Colonic mucosa (tissue), 4 donors: ENCODE results near the gene MN1. TPM values are rescaled to one million over a fixed set of nuclear protein-coding genes. Genes with fewer than 3 reads are reported as not detected.

Experiments used
- DNase-seq: peaks from one replicate; pipeline ENCODE4 v3.0.0-alpha.2; 2020
- H3K27ac ChIP-seq: fragments of 200-600 bp; one replicate; pipeline ENCODE4 v1.8.0; 2021
- H3K27me3 ChIP-seq: fragments of 200-600 bp; one replicate; pipeline ENCODE4 v1.8.0; 2021
- H3K36me3 ChIP-seq: fragments of 200-600 bp; one replicate; pipeline ENCODE4 v1.8.0; 2021
- H3K4me1 ChIP-seq: fragments of 200-600 bp; one replicate; pipeline ENCODE4 v1.8.0; 2021; ENCODE audit warnings: mild to moderate bottlenecking
- H3K4me3 ChIP-seq: fragments of 200-600 bp; one replicate; pipeline ENCODE4 v1.8.0; 2021
- H3K9ac ChIP-seq, 2 donors: one replicate each; pipeline ENCODE4 v1.7.0; 2013; ENCODE audit warnings: control low read depth in 2 of 2, low read depth in 2 of 2, low read length in 2 of 2
- H3K9me3 ChIP-seq: fragments of 200-600 bp; one replicate; pipeline ENCODE4 v1.8.0; 2021
- intact Hi-C: fragments of 100-400 bp; cut with DNase I; formaldehyde crosslinking; loops from one replicate; pipeline ENCODE4 v1.14.1; 2022
- total RNA-seq, 2 donors: library from RNA; stranded (reverse); fragmentation: NEBNext Ultra II Directional in 1 of 2; extraction: Animal tissue kit (Norgen Biotek cat#: 25700) in 1 of 2; gene quantifications; one replicate each; pipeline ENCODE4 v1.2.1, GENCODE V29; 2021
- TF ChIP-seq, protein P1 (sequence below): fragments of 200-600 bp; IDR thresholded peaks from one replicate; pipeline ENCODE4 v1.8.0; 2022; ENCODE audit warnings: antibody characterized with exemption, mild to moderate bottlenecking
- donor health status: healthy.
- donor health status: DM: no; HTN: no; CAD: no.
- donor health status: DM: no; HTN: no; CAD: no.

The MN1 gene
- total RNA-seq, 2 donors from 2014 or later, result 0.67 to 1.5 TPM

DNA sequence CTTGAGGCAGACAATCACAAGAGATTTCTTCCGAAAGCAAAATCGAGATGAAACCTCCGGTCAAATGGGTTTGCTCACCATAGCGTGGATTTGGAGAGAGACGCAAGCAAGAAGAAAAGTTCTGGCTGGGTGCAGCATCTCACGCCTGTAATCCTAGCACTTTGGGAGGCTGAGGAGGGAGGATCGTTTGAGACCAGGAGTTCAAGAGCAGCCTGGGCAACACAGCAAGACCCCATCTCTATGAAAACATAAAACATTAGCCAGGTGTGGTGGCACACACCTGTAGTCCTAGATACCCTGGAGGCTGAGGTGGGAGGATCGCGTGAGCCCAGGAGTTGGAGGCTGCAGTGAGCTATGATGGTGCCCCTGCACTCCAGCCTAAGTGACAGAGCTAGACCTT lies 24.4 kb downstream of the MN1 start:
- intact Hi-C loops, result loop anchor here (10.0 kb wide), 1 partner anchor 62 kb away; no protein-coding TSS in a partner anchor
- Histone ChIP-seq H3K36me3 (no peaks in the 10 kb centered on the region), H3K27ac (no peak overlapping the region), H3K4me1 (no peaks in the 10 kb centered on the region), H3K9ac (no peak overlapping the region), H3K27me3 (no peaks in the 10 kb centered on the region), H3K4me3 (no peak overlapping the region), H3K9me3 (no peaks in the 10 kb centered on the region)
- TF ChIP-seq, protein P1, sequence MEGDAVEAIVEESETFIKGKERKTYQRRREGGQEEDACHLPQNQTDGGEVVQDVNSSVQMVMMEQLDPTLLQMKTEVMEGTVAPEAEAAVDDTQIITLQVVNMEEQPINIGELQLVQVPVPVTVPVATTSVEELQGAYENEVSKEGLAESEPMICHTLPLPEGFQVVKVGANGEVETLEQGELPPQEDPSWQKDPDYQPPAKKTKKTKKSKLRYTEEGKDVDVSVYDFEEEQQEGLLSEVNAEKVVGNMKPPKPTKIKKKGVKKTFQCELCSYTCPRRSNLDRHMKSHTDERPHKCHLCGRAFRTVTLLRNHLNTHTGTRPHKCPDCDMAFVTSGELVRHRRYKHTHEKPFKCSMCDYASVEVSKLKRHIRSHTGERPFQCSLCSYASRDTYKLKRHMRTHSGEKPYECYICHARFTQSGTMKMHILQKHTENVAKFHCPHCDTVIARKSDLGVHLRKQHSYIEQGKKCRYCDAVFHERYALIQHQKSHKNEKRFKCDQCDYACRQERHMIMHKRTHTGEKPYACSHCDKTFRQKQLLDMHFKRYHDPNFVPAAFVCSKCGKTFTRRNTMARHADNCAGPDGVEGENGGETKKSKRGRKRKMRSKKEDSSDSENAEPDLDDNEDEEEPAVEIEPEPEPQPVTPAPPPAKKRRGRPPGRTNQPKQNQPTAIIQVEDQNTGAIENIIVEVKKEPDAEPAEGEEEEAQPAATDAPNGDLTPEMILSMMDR, result no peak
- no peak for DNase-seq

DNA sequence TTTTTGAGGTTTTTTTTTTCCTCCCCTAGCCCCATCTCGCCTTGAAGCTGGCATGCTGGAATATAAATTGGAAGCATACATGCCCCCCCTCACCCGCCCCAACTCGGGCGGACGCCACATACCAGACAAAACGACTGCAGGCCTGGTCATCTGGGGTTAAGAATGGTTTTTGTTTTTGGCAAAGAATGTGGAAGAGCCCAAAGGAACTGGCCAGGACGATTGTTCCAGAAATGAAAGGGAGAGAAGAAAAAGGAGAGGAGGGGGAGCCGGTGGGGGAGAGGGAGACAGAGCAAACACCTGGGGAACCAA lies 25.0 kb downstream of the MN1 start:
- no peak overlapping the region for H3K9ac ChIP-seq
- H3K4me1 ChIP-seq, result no peaks in the 10 kb centered on the region
- no peak overlapping the region for H3K4me3 ChIP-seq
- DNase-seq, result no peak
- TF ChIP-seq, protein P1, result no peak
- H3K36me3 ChIP-seq, result no peaks in the 10 kb centered on the region
- no peaks in the 10 kb centered on the region for H3K27me3 ChIP-seq
- H3K9me3 ChIP-seq, result no peaks in the 10 kb centered on the region
- intact Hi-C loops, result loop anchor here (10.0 kb wide), 1 partner anchor 62 kb away; no protein-coding TSS in a partner anchor
- H3K27ac ChIP-seq, result no peak overlapping the region

DNA sequence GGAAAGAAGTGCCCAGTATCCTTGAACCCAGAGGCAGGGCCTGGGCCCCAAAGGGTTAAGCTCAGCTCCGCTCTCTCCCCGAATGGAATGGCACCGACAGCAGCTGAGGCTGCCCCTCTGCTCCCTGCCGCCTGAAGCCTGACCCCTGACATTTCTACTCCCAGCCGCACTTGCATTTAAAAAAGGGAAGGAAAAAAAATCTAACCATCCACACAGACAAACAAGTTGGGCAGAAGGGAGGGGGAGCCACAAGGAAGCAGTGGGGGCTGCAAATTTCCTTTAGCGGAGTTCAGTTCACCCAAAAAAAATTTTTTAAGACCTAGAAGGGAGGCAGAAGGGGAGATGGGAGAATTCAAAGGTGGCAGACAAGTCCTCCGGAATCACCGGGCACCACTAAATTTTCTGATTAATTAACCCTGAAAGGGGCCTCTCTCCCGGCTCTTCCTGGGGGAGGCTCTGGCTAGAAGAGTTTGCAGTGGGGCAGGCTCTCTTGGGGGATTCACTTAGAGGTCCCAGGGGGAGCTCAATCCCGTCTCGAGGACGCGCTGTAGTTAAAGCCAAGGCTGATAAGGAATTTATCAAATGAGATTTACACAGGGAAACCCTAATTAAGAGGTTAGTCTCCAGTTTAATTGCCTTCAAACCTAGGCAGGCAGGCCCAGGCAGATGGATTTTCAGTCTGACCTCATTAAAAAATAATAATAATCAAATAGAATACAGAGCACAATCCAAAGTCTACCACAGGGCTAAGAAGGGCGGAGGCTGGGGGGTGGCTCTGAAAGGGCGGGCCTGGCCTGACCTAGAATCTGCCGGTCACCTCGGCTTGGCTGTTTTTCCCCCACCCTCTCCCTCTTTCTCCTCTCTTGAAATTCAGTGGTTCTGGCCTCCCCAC lies 25.6 kb downstream of the MN1 start:
- TF ChIP-seq, protein P1, result no peak
- Histone ChIP-seq H3K9me3 (no peaks in the 10 kb centered on the region), H3K9ac (no peak overlapping the region), H3K4me1 (no peaks in the 10 kb centered on the region), H3K27me3 (no peaks in the 10 kb centered on the region), H3K36me3 (no peaks in the 10 kb centered on the region), H3K4me3 (no peak overlapping the region), H3K27ac (no peak overlapping the region)
- DNase-seq, result no peak
- intact Hi-C loops, result loop anchor here (10.0 kb wide), 1 partner anchor 61 kb away; no protein-coding TSS in a partner anchor

DNA sequence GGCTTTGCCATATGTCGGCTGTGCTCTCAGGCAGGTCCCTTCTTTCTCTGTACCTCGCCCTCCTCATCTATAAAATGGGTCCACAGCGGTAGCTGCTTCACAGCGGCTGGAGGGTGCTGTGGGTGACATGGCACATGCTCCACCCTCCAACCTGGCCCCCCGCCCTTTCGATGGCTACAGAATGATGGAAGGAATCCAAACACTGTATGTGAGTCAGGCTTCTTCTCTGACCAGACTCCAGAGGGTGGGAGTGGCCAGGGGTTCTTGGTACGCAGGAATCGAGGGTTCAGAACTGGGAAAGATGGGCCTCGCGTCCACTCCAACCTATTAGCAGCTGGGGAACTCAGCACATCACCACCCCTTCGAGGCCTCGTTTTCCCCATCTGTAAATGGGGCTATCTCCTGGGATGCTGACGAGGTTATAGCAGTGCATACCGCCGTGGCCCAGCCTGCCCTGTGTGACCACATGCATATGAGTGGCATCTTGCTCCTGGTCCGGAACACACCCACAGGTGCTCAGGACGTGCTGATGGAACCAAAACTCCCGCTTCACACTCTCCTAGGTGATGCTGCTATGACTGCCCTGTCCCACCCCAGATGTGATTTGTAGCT lies 26.4 kb downstream of the MN1 start:
- no peak for DNase-seq
- no peaks in the 10 kb centered on the region for H3K4me1 ChIP-seq
- no peaks in the 10 kb centered on the region for H3K9me3 ChIP-seq
- H3K9ac ChIP-seq, result no peak overlapping the region
- intact Hi-C loops, result loop anchor here (10.0 kb wide), 1 partner anchor 60 kb away; no protein-coding TSS in a partner anchor
- H3K27me3 ChIP-seq, result no peaks in the 10 kb centered on the region
- no peak overlapping the region for H3K4me3 ChIP-seq
- TF ChIP-seq, protein P1, result no peak
- H3K36me3 ChIP-seq, result no peaks in the 10 kb centered on the region
- H3K27ac ChIP-seq, result no peak overlapping the region

DNA sequence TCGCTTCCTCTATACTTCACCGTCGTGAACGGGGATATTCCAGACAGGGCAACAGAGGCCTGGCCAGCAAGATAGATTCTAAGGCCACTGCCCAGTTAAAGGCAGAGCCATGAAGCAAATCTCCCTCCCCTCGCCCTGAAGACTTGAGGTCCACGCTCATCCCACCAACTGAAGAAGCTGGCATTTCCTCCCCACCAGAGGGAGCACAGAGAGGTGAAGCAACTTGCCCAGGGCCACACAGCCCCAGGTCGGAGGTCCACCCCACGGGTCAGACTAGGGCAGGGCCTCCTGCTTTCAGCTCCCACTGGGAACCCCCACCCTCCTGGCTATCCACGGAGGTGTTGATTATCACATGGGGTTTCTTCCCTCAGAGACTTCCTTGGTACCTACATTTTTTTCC lies 27.4 kb downstream of the MN1 start:
- no peaks in the 10 kb centered on the region for H3K4me1 ChIP-seq
- TF ChIP-seq, protein P1, result no peak
- no peaks in the 10 kb centered on the region for H3K36me3 ChIP-seq
- no peaks in the 10 kb centered on the region for H3K9me3 ChIP-seq
- no peaks in the 10 kb centered on the region for H3K27me3 ChIP-seq
- no peak overlapping the region for H3K27ac ChIP-seq
- H3K4me3 ChIP-seq, result no peak overlapping the region
- H3K9ac ChIP-seq, result no peak overlapping the region
- intact Hi-C loops, result loop anchor here (10.0 kb wide), 1 partner anchor 59 kb away; no protein-coding TSS in a partner anchor
- DNase-seq, result no peak
